DOHH2 (cell line): ENCODE data around the gene GPBAR1.

Experiments
- CTCF ChIP-seq: fragments of 200-600 bp; sonication (generic); IDR thresholded peaks from one replicate; pipeline ENCODE4 v1.5.1; 2014; ENCODE audit warnings: antibody characterized with exemption, mild to moderate bottlenecking, low read depth, low read length; ENCODE audit not compliant: poor library complexity, severe bottlenecking
- EZH2phosphoT487 ChIP-seq: fragments of 200-600 bp; sonication (generic); IDR thresholded peaks from 2 replicates; pipeline ENCODE4 v1.6.1; 2017; ENCODE audit warnings: borderline replicate concordance, mild to moderate bottlenecking, antibody characterized with exemption, low read length, moderate library complexity, mixed read lengths

- TF ChIP-seq CTCF (no peak), EZH2phosphoT487 (no peak)
These were observed 13.8 kb downstream of the GPBAR1 start for GRCh38 chr2:218274586-218274985.
